ENCODE data around the gene OLFM3. TPM values are rescaled to one million over a fixed set of nuclear protein-coding genes. Genes with fewer than 3 reads are reported as not detected.

Gene OLFM3
- not detected for total RNA-seq

DNA sequence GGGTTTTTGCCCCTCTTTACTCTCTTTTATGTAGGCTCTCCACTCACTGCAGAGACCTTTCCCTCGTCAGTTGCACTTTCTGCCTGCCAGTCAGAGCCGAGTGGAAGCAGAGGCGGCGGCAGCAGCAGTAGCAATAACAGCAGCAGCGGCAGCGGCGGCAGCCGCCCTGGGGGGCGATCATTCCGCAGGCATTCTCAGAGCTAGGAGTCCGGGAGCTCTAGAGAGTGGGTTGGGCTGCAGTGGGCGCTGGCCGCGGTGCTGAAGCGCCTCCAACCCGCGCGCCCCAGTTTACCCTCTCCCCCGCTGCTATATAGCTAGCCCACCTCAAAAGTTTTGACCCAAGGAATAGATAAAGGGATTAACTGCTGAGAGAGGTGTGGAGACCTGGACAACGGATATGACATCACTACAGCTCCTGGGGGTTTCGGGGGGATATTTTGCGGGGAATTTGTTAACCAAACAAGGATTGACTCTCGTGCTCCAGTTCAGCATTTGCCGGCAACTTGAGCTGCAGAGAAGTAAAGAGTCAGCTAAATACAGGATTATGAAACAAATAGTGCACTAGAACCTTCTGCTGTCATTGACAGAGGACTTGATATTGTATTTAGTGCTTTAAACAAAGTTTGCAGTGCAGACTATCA is at the start of gene OLFM3:
OLFM3 (minus strand) TSS at position 102 of the 641 bp plus-strand sequence.
- Histone ChIP-seq H3K36me3 (no peaks in the 10 kb centered on the region), H3K9me3 (no peaks in the 10 kb centered on the region), H3K27ac (no peak within 1 kb of the TSS), H3K4me1 (ENCODE audit: control insufficient read depth in 1 of 2, low read depth in 2 of 2) (no peaks in the 10 kb centered on the region), H3K27me3 (replicated peaks; ENCODE audit: insufficient read depth) (no peaks in the 10 kb centered on the region), H3K4me3 (no peak within 1 kb of the TSS)
- no peak for DNase-seq (ENCODE audit: low spot score)
- ATAC-seq (ENCODE audit: insufficient number of reproducible peaks, low FRiP score, low read depth) = no peak
- no peak for TF ChIP-seq CTCF (IDR thresholded peaks at IDR 0.05)

DNA sequence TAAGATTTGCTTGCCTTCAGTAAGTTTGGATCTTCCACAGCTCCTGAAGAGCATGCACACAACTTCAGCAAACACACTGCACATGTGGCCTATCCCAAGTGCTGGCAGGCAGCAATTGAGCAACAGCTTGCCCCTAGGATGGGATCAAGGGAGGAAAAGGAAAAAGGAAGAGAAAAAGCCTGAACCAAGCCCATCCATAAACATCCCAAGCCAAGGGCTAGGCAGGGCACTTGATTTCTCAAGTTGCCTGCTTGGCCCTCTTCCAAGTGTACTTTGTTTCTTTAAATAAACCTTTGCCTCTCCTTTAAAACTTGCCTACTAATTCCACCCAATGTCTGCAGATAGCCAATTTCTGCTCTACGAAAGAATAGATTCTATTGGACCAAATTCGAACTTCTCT is 49.0 kb upstream of the OLFM3 start:
- Histone ChIP-seq H3K4me3 (no peak overlapping the region), H3K9me3 (no peaks in the 10 kb centered on the region), H3K4me1 (ENCODE audit: control insufficient read depth in 1 of 2, low read depth in 2 of 2) (no peaks in the 10 kb centered on the region), H3K36me3 (no peaks in the 10 kb centered on the region), H3K27me3 (replicated peaks; ENCODE audit: insufficient read depth) (no peaks in the 10 kb centered on the region), H3K27ac (no peak overlapping the region)
- ATAC-seq (ENCODE audit: insufficient number of reproducible peaks, low FRiP score, low read depth) = no peak
- TF ChIP-seq CTCF (IDR thresholded peaks at IDR 0.05) = no peak
- DNase-seq (ENCODE audit: low spot score) = no peak

GRCh38 chr1:102032534-102032933 is 35.8 kb upstream of the OLFM3 start:
- H3K4me1 ChIP-seq (ENCODE audit: control insufficient read depth in 1 of 2, low read depth in 2 of 2) = no peaks in the 10 kb centered on the region
- H3K27ac ChIP-seq = no peak overlapping the region
- H3K27me3 ChIP-seq (replicated peaks; ENCODE audit: insufficient read depth) = no peaks in the 10 kb centered on the region
- DNase-seq (ENCODE audit: low spot score) (no peak), ATAC-seq (ENCODE audit: insufficient number of reproducible peaks, low FRiP score, low read depth) (no peak)
- no peaks in the 10 kb centered on the region for H3K9me3 ChIP-seq
- no peaks in the 10 kb centered on the region for H3K36me3 ChIP-seq
- no peak for TF ChIP-seq CTCF (IDR thresholded peaks at IDR 0.05)
- H3K4me3 ChIP-seq = no peak overlapping the region

DNA sequence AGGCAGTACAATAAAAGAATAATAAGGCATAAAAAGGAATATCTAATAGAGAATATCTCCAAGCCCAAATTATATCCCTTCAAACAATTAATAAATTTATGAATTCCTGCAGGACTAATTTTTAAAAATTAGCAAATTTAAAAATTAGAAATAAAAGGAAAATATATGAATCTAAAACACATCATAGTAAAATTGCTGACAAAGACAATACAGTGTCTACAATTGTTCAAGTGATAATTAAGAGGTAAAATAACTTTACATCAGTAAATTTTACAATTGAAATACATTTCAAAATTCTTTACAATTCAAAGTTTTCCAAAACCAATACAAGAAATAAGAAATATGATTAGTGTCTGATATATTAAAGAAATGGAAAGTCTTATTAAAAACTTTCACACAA is 22.8 kb upstream of the OLFM3 start:
- no peaks in the 10 kb centered on the region for H3K36me3 ChIP-seq
- no peak for DNase-seq (ENCODE audit: low spot score)
- H3K4me1 ChIP-seq (ENCODE audit: control insufficient read depth in 1 of 2, low read depth in 2 of 2) = no peaks in the 10 kb centered on the region
- no peak overlapping the region for H3K27ac ChIP-seq
- no peak overlapping the region for H3K4me3 ChIP-seq
- TF ChIP-seq CTCF (IDR thresholded peaks at IDR 0.05) = no peak
- H3K9me3 ChIP-seq = no peaks in the 10 kb centered on the region
- H3K27me3 ChIP-seq (replicated peaks; ENCODE audit: insufficient read depth) = no peaks in the 10 kb centered on the region
- ATAC-seq (ENCODE audit: insufficient number of reproducible peaks, low FRiP score, low read depth) = no peak

GRCh38 chr1:102015728-102016127 is 19.0 kb upstream of the OLFM3 start:
- ATAC-seq (ENCODE audit: insufficient number of reproducible peaks, low FRiP score, low read depth) = no peak
- no peak for DNase-seq (ENCODE audit: low spot score)
- no peaks in the 10 kb centered on the region for H3K36me3 ChIP-seq
- H3K27me3 ChIP-seq (replicated peaks; ENCODE audit: insufficient read depth) = no peaks in the 10 kb centered on the region
- no peak overlapping the region for H3K4me3 ChIP-seq
- H3K4me1 ChIP-seq (ENCODE audit: control insufficient read depth in 1 of 2, low read depth in 2 of 2) = no peaks in the 10 kb centered on the region
- H3K9me3 ChIP-seq = no peaks in the 10 kb centered on the region
- TF ChIP-seq CTCF (IDR thresholded peaks at IDR 0.05) = no peak
- H3K27ac ChIP-seq = no peak overlapping the region
